WTC11 (cell line): ENCODE measurements around the gene LCTL. TPM values are rescaled to one million over a fixed set of nuclear protein-coding genes. Genes with fewer than 3 reads are reported as not detected.

Source experiments
- ATAC-seq: fragments of 200-7000 bp; cut with Tn5 transposase; 2 replicates; pipeline ENCODE4 v1.10.0; 2021; ENCODE audit warnings: mild to moderate bottlenecking, moderate library complexity
- CTCF ChIA-PET: fragments of 300-600 bp; sonication (Branson Sonifier 250); formaldehyde crosslinking; loops from one replicate; lab custom pipeline; 2021; ENCODE audit warnings: antibody characterized with exemption; lab: Charles Lee
- POLR2A ChIA-PET: fragments of 350-600 bp; sonication (Branson Sonifier 250); formaldehyde crosslinking; loops from one replicate; lab custom pipeline; 2021; ENCODE audit warnings: antibody characterized with exemption; lab: Charles Lee
- DNase-seq: peaks from one replicate; pipeline ENCODE4 v3.0.0; 2021; ENCODE audit warnings: low spot score
- H3K27ac Mint-ChIP-seq: 2 replicates; pipeline ENCODE4 v1.8.0; 2021; ENCODE audit warnings: mixed read lengths
- H3K27me3 Mint-ChIP-seq: 2 replicates; pipeline ENCODE4 v1.8.0; 2021; ENCODE audit warnings: low read depth, mild to moderate bottlenecking, moderate library complexity, mixed read lengths
- H3K36me3 Mint-ChIP-seq: 2 replicates; pipeline ENCODE4 v1.8.0; 2021; ENCODE audit warnings: mixed read lengths
- H3K4me1 Mint-ChIP-seq: 2 replicates; pipeline ENCODE4 v1.8.0; 2022; ENCODE audit warnings: mixed read lengths
- H3K4me3 Mint-ChIP-seq: 2 replicates; pipeline ENCODE4 v1.8.0; 2021; ENCODE audit warnings: mild to moderate bottlenecking, moderate library complexity, mixed read lengths
- H3K9me3 Mint-ChIP-seq: 2 replicates; pipeline ENCODE4 v1.8.0; 2021; ENCODE audit warnings: mixed read lengths
- CBFB ChIP-seq: sonication (generic); formaldehyde crosslinking; IDR thresholded peaks from 2 replicates; pipeline ENCODE4 v1.8.1; 2022; ENCODE audit warnings: mild to moderate bottlenecking, low read depth, missing genetic modification reagents
- CREB1 ChIP-seq: sonication (generic); formaldehyde crosslinking; IDR thresholded peaks from 2 replicates; pipeline ENCODE4 v1.8.0; 2023; ENCODE audit warnings: mild to moderate bottlenecking, missing genetic modification reagents
- JAZF1 ChIP-seq: fragments of 250-450 bp; sonication (Bioruptor Pico); IDR thresholded peaks from 2 replicates; pipeline ENCODE4 v1.9.0; 2021; ENCODE audit warnings: moderate library complexity, mild to moderate bottlenecking, inconsistent platforms
- JUN ChIP-seq: sonication (generic); formaldehyde crosslinking; IDR thresholded peaks from 2 replicates; pipeline ENCODE4 v1.8.0; 2023; ENCODE audit warnings: mild to moderate bottlenecking, missing genetic modification reagents
- KAT7 ChIP-seq: sonication (generic); formaldehyde crosslinking; IDR thresholded peaks from 2 replicates; pipeline ENCODE4 v1.8.1; 2023; ENCODE audit warnings: missing genetic modification reagents, mild to moderate bottlenecking, borderline replicate concordance
- MXD4 ChIP-seq: fragments of 250-450 bp; sonication (Bioruptor Pico); IDR thresholded peaks from 2 replicates; pipeline ENCODE4 v1.8.0; 2021; ENCODE audit warnings: mild to moderate bottlenecking, moderate library complexity, borderline replicate concordance
- NFE2L1 ChIP-seq: sonication (generic); formaldehyde crosslinking; IDR thresholded peaks from 2 replicates; pipeline ENCODE4 v1.8.1; 2023; ENCODE audit warnings: missing genetic modification reagents
- NFYB ChIP-seq: sonication (generic); formaldehyde crosslinking; conservative IDR thresholded peaks from 2 replicates; pipeline ENCODE4 v1.8.0; 2022; ENCODE audit warnings: low read depth, missing genetic modification reagents
- SMAD3 ChIP-seq: sonication (generic); formaldehyde crosslinking; IDR thresholded peaks from 2 replicates; pipeline ENCODE4 v1.8.0; 2022; ENCODE audit warnings: missing genetic modification reagents, mild to moderate bottlenecking, borderline replicate concordance
- SP1 ChIP-seq: sonication (generic); formaldehyde crosslinking; conservative IDR thresholded peaks from 2 replicates; pipeline ENCODE4 v1.8.1; 2022; ENCODE audit warnings: missing genetic modification reagents
- ZNF121 ChIP-seq: sonication (generic); formaldehyde crosslinking; IDR thresholded peaks from 2 replicates; pipeline ENCODE4 v1.8.0; 2023; ENCODE audit warnings: missing genetic modification reagents
- ZNF138 ChIP-seq: sonication (generic); formaldehyde crosslinking; conservative IDR thresholded peaks from 2 replicates; pipeline ENCODE4 v1.8.1; 2022; ENCODE audit warnings: mild to moderate bottlenecking, moderate library complexity, missing genetic modification reagents
- ZNF263 ChIP-seq: sonication (generic); formaldehyde crosslinking; IDR thresholded peaks from 2 replicates; pipeline ENCODE4 v1.8.1; 2022; ENCODE audit warnings: low read depth, mild to moderate bottlenecking, moderate library complexity, missing genetic modification reagents
- ZNF396 ChIP-seq: fragments of 250-450 bp; sonication (Bioruptor Pico); IDR thresholded peaks from 2 replicates; pipeline ENCODE4 v1.8.0; 2021; ENCODE audit warnings: mild to moderate bottlenecking, moderate library complexity, borderline replicate concordance
- ZNF423 ChIP-seq: fragments of 250-450 bp; sonication (Bioruptor Pico); IDR thresholded peaks from 2 replicates; pipeline ENCODE4 v2.1.2; 2022; ENCODE audit warnings: mild to moderate bottlenecking, moderate library complexity
- ZNF512 ChIP-seq: sonication (generic); formaldehyde crosslinking; IDR thresholded peaks from 2 replicates; pipeline ENCODE4 v1.8.1; 2022; ENCODE audit warnings: missing genetic modification reagents, borderline replicate concordance
- total RNA-seq: library from RNA; stranded (reverse); gene quantifications from 3 replicates; pipeline ENCODE4 v1.2.3, GENCODE V29; 2021
- TF ChIP-seq, protein P1 (sequence below): sonication (generic); formaldehyde crosslinking; IDR thresholded peaks from 2 replicates; pipeline ENCODE4 v1.8.1; 2022; ENCODE audit warnings: low read depth, missing genetic modification reagents, borderline replicate concordance
- TF ChIP-seq, protein P2 (sequence below): sonication (generic); formaldehyde crosslinking; conservative IDR thresholded peaks from 2 replicates; pipeline ENCODE4 v1.8.1; 2023; ENCODE audit warnings: mild to moderate bottlenecking, low read depth, missing genetic modification reagents, moderate library complexity
- TF ChIP-seq, protein P3 (sequence below): sonication (generic); formaldehyde crosslinking; IDR thresholded peaks from 2 replicates; pipeline ENCODE4 v1.8.1; 2023; ENCODE audit warnings: mild to moderate bottlenecking, missing genetic modification reagents, moderate library complexity
- TF ChIP-seq, protein P4 (sequence below): fragments of 250-450 bp; sonication (Bioruptor Pico); IDR thresholded peaks from 2 replicates; pipeline ENCODE4 v1.9.0; 2021; ENCODE audit warnings: mild to moderate bottlenecking
- TF ChIP-seq, protein P5 (sequence below): sonication (generic); formaldehyde crosslinking; IDR thresholded peaks from 2 replicates; pipeline ENCODE4 v1.8.1; 2023; ENCODE audit warnings: mild to moderate bottlenecking, missing genetic modification reagents

The LCTL gene
- total RNA-seq, 1 experiment from 2014 or later = 2.2 TPM

- Mint-ChIP-seq H3K4me1 (no peaks in the 10 kb centered on the region), H3K4me3 (no peak overlapping the region), H3K27ac (no peak overlapping the region), H3K9me3 (no peaks in the 10 kb centered on the region), H3K27me3 (no peaks in the 10 kb centered on the region), H3K36me3 (no peaks in the 10 kb centered on the region)
- ATAC-seq (no peak), DNase-seq (no peak)
- POLR2A ChIA-PET = no interaction called here
- CTCF ChIA-PET = no interaction called here
- TF ChIP-seq NFYB (CRISPR knock-in tag) (no peak), KAT7 (CRISPR knock-in tag) (no peak), SP1 (CRISPR knock-in tag) (no peak), NFE2L1 (CRISPR knock-in tag) (no peak), JAZF1 (CRISPR knock-in tag) (no peak), ZNF121 (CRISPR knock-in tag) (no peak), JUN (CRISPR knock-in tag) (no peak), MXD4 (CRISPR knock-in tag) (no peak), CREB1 (CRISPR knock-in tag) (no peak), ZNF396 (CRISPR knock-in tag) (no peak), ZNF263 (CRISPR knock-in tag) (no peak), CBFB (CRISPR knock-in tag) (no peak), SMAD3 (no peak)
- TF ChIP-seq, protein P1, sequence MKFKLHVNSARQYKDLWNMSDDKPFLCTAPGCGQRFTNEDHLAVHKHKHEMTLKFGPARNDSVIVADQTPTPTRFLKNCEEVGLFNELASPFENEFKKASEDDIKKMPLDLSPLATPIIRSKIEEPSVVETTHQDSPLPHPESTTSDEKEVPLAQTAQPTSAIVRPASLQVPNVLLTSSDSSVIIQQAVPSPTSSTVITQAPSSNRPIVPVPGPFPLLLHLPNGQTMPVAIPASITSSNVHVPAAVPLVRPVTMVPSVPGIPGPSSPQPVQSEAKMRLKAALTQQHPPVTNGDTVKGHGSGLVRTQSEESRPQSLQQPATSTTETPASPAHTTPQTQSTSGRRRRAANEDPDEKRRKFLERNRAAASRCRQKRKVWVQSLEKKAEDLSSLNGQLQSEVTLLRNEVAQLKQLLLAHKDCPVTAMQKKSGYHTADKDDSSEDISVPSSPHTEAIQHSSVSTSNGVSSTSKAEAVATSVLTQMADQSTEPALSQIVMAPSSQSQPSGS (CRISPR knock-in tag) = no peak
- TF ChIP-seq, protein P2, sequence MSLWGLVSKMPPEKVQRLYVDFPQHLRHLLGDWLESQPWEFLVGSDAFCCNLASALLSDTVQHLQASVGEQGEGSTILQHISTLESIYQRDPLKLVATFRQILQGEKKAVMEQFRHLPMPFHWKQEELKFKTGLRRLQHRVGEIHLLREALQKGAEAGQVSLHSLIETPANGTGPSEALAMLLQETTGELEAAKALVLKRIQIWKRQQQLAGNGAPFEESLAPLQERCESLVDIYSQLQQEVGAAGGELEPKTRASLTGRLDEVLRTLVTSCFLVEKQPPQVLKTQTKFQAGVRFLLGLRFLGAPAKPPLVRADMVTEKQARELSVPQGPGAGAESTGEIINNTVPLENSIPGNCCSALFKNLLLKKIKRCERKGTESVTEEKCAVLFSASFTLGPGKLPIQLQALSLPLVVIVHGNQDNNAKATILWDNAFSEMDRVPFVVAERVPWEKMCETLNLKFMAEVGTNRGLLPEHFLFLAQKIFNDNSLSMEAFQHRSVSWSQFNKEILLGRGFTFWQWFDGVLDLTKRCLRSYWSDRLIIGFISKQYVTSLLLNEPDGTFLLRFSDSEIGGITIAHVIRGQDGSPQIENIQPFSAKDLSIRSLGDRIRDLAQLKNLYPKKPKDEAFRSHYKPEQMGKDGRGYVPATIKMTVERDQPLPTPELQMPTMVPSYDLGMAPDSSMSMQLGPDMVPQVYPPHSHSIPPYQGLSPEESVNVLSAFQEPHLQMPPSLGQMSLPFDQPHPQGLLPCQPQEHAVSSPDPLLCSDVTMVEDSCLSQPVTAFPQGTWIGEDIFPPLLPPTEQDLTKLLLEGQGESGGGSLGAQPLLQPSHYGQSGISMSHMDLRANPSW (CRISPR knock-in tag) = no peak
- TF ChIP-seq, protein P3, sequence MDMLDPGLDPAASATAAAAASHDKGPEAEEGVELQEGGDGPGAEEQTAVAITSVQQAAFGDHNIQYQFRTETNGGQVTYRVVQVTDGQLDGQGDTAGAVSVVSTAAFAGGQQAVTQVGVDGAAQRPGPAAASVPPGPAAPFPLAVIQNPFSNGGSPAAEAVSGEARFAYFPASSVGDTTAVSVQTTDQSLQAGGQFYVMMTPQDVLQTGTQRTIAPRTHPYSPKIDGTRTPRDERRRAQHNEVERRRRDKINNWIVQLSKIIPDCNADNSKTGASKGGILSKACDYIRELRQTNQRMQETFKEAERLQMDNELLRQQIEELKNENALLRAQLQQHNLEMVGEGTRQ = no peak
- TF ChIP-seq, protein P4, sequence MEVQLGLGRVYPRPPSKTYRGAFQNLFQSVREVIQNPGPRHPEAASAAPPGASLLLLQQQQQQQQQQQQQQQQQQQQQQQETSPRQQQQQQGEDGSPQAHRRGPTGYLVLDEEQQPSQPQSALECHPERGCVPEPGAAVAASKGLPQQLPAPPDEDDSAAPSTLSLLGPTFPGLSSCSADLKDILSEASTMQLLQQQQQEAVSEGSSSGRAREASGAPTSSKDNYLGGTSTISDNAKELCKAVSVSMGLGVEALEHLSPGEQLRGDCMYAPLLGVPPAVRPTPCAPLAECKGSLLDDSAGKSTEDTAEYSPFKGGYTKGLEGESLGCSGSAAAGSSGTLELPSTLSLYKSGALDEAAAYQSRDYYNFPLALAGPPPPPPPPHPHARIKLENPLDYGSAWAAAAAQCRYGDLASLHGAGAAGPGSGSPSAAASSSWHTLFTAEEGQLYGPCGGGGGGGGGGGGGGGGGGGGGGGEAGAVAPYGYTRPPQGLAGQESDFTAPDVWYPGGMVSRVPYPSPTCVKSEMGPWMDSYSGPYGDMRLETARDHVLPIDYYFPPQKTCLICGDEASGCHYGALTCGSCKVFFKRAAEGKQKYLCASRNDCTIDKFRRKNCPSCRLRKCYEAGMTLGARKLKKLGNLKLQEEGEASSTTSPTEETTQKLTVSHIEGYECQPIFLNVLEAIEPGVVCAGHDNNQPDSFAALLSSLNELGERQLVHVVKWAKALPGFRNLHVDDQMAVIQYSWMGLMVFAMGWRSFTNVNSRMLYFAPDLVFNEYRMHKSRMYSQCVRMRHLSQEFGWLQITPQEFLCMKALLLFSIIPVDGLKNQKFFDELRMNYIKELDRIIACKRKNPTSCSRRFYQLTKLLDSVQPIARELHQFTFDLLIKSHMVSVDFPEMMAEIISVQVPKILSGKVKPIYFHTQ (CRISPR knock-in tag) = no peak
These were observed 32.5 kb upstream of the LCTL start for GRCh38 chr15:66598095-66598815.

GRCh38 chr15:66595931-66596545, 30.2 kb upstream of the LCTL start:
- no peak overlapping the region for H3K27ac Mint-ChIP-seq
- POLR2A ChIA-PET = no interaction called here
- CTCF ChIA-PET = interaction anchor here (1.1 kb wide), 1 partner anchor 8 kb away, joined by 3 read pairs; no protein-coding TSS in a partner anchor
- H3K4me1 Mint-ChIP-seq = no peaks in the 10 kb centered on the region
- no peak for DNase-seq
- no peak for ATAC-seq
- H3K27me3 Mint-ChIP-seq = no peaks in the 10 kb centered on the region
- no peaks in the 10 kb centered on the region for H3K36me3 Mint-ChIP-seq
- no peaks in the 10 kb centered on the region for H3K9me3 Mint-ChIP-seq
- H3K4me3 Mint-ChIP-seq = no peak overlapping the region
- no peak for TF ChIP-seq ZNF423 (CRISPR knock-in tag)
- no peak for TF ChIP-seq ZNF512 (CRISPR knock-in tag)
- no peak for TF ChIP-seq MXD4 (CRISPR knock-in tag)
- TF ChIP-seq, protein P3 = no peak
- no peak for TF ChIP-seq ZNF138 (CRISPR knock-in tag)
- TF ChIP-seq, protein P5, sequence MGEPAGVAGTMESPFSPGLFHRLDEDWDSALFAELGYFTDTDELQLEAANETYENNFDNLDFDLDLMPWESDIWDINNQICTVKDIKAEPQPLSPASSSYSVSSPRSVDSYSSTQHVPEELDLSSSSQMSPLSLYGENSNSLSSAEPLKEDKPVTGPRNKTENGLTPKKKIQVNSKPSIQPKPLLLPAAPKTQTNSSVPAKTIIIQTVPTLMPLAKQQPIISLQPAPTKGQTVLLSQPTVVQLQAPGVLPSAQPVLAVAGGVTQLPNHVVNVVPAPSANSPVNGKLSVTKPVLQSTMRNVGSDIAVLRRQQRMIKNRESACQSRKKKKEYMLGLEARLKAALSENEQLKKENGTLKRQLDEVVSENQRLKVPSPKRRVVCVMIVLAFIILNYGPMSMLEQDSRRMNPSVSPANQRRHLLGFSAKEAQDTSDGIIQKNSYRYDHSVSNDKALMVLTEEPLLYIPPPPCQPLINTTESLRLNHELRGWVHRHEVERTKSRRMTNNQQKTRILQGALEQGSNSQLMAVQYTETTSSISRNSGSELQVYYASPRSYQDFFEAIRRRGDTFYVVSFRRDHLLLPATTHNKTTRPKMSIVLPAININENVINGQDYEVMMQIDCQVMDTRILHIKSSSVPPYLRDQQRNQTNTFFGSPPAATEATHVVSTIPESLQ = no peak
